NCI-H2107 treated with DMSO at 0.1 percent for 48 hours (cell line): Measurements from ENCODE around the gene HNRNPA3.

ENCODE experiments used
- DNase-seq: peaks from one replicate; lab custom pipeline; 2025; ENCODE audit not compliant: unreplicated experiment; lab: John Stamatoyannopoulos, UW

HNRNPA3 gene

GRCh38 chr2:177271981-177272666 lies 59.5 kb downstream of the HNRNPA3 start:
- no peak for DNase-seq

- no peak for DNase-seq
These were observed 60.2 kb downstream of the HNRNPA3 start for GRCh38 chr2:177272765-177273164.

GRCh38 chr2:177273408-177273807 lies 60.8 kb downstream of the HNRNPA3 start:
- DNase-seq: no peak
